ENCODE results near the gene NHLRC3.
"Not testable (repeated sequence)": the region's sequence is repeated elsewhere in the genome, so short reads cannot be mapped to it uniquely, and the experiment has no call there.

Gene NHLRC3

DNA sequence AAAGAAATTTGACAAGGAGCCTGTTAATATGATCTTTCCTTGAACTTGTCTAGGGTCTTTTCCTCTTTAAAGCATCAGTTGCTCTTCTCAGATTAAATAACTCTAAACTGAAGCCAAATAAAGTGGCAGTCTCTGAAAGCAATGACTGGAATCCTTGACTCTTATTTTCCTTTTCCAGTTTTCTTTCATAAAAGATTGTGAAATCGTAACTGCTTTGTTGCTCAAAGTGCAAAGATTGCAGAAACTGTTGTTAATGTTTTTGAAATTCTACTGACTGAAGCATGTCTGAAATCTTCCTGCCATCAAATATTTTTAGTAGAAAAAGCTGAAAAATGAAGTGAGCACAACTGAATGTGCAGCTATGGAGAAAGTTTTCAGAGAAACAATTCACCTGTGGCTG lies 1.9 kb downstream of the NHLRC3 start:
- no peak for DNase-seq

DNA sequence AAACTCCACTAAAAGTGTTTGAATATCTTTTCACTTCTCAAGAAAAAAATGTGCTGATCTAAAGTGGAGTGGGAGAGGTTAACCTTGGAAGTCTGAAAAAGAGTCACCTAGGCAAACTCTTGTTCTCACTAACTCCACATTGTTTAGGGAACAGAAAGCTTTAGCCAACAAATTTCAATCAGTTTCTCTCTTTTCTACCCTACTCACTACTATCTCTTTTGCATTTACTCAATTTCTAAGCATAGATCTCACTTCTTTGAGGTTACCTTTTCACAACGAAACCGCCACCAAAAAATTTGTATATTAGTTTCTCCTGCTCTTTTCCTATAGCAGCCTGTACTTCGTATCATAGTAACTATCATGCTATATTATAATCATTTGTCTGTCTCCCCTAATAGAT lies 6.3 kb downstream of the NHLRC3 start:
- no peak for DNase-seq

DNA sequence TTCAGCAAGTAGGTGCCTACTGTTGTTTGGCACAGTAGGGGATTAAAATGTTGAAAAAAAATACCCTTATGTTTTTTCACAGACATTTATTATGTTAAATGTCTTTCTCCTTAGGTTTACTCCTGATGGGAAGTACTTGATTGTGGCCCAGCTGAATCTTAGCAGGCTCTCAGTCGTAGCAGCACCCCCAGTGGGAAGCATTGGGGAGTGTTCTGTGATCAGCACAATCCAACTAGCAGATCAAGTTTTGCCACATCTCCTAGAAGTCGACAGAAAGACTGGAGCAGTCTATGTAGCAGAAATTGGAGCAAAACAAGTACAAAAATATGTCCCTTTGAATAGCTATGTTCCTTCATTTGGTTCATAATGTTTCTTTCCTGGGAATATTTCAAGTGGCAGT lies 9.3 kb downstream of the NHLRC3 start:
- DNase-seq: peak in 4 of 56 donors; percentile 3 to 10 (median 3)

DNA sequence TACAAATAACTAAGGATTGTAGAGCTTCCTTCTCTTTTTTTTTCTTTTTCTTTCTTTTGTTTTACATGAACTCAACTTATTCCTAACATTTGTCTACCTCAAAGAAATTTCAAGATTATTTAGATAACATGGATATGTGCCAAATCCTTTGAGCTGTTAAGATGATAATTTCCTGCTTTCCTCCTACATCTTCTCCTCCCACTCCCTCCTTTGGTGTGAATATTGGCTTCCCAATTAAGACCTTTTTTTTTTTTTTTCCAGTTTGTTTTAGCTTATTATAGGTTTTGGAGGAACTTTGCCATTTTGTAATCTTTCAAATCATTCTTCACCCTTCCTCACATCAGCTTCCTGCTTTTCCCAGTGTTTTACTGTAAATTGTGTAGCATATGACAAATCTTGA lies 10.6 kb downstream of the NHLRC3 start:
- DNase-seq: no peak

DNA sequence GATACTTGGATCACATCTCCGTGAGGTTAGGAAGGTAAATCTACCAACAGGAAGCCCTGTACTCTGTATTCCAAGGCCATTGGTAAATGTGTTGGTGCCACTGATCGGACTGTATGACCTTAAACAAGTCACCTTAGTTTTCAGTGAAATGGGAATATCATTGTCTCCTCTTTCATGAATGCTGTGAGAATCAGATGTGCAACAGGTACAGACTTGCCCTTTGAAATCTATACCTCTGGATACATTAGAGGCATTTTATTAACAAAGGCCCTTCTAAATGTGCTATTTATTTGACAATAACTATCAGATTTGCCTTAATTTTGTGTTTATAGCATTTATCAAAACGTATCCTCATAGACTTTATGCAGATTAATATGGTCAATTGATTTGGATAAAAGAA lies 11.0 kb downstream of the NHLRC3 start:
- DNase-seq: no peak

DNA sequence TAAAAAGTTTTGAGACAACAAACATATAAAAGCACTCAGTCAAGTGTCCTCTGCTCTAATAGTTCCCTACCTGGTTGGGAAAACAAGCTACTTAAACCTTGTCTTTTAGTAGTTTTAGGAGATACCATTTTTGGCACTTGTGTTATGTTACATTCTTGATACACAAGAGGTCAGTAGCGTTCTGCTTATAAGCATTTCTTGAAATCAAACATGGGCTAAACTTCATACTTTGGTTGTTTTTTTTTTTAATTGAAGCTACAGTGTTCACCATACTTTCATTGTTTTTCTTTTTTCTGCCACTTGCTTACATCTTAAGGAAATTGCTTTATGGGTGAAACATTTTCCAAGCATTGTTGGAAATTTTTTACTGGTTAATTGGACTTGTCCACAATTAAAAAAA lies 12.9 kb downstream of the NHLRC3 start:
- DNase-seq: no peak

- peak in 8 of 56 donors; percentile 5 to 39 (median 20) for DNase-seq
These were observed 14.7 kb downstream of the NHLRC3 start for GRCh38 chr13:39052944-39053343.

DNA sequence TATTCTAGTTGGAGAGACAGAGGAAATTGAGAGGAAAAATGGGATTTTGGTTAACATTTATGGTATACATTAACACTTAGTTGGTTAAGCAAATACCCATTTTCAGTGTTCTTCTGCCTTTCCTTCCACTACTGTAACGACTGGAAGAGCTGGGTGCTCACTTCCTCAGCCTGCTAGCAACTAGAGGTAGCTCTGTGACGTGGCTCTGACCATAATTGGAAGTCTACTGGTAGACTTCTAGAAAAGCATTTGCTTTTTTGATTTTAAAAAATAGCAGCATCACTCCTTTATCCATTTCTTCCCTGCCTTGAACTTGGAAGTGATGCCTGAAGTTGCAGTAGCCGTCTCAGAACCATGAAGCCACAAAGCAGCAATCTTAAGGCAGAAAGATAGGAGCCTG lies 15.9 kb downstream of the NHLRC3 start:
- peak in 1 of 56 donors; percentile 12 for DNase-seq

- DNase-seq: no peak
These were observed 17.8 kb downstream of the NHLRC3 start for GRCh38 chr13:39056018-39056417.

DNA sequence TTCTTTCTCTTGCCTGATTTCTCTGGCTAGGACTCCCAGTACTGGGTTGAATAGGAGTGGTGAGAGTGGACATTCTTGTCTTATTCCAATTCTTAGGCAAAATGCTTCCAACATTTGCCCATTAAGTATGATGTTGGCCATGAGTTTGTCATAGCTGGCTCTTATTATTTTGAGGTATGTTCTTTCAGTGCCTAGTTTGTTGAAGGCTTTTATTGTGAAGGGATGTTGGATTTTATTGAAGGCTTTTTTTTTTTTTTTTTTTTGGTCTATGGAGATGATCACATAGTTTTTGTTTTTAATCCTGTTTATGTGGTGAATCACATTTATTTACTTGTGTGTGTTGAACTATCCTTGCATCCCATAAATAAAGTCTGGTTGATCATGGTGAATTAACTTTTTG lies 19.8 kb downstream of the NHLRC3 start:
- no peak for DNase-seq

DNA sequence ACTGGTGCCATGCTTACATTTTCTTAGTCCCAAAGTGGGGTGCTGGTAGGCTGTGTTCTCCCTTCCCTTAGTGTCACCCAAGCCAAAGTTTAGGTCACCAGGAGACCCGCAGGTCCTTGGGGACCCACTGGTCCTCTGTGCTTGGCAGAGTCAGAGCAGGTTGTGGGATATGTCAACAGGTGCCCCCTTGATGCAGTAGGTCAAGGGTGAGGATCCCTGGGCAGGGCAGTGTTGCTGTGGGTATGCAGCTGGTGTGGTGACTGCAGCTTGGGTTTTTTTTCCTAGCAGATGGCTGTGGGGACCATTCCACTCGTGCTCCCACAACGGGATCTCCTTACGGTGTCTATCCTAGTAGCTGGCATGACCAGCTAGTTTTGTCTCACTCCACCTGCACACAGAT lies 23.7 kb downstream of the NHLRC3 start:
- DNase-seq: no peak

GRCh38 chr13:39072842-39073241 lies 34.6 kb downstream of the NHLRC3 start:
- DNase-seq: no peak

GRCh38 chr13:39073983-39074382 lies 35.7 kb downstream of the NHLRC3 start:
- no peak for DNase-seq

DNA sequence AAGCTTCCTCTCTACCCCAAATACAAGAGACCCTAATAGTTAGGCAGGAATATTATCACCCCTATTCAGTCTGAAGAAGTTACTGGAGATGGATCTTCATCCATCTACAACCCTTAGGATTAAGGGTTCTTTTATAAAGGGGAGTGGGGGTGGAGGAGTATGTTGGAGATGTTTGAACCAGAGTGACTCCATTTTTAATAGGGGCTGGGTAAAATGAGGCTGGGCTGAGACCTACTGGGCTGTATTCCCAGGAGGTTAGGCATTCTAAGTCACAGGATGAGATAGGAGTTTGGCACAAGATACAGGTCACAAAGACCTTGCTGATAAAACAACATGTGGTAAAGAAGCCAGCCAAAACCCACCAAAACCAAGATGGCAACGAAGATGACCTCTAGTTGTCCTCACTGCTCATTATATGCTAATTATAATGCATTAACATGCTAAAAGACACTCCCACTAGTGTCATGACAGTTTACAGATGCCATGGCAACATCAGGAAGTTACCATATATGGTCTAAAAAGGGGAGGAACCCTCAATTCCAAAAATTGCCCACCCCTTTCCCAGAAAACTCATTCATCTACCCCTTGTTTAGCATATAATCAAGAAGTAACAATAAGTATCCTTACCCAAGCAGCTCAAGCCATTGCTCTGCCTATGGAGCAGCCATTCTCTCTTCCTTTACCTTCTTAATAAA lies 48.1 kb downstream of the NHLRC3 start:
- not testable (repeated sequence) for DNase-seq

GRCh38 chr13:39091586-39091985 lies 53.3 kb downstream of the NHLRC3 start:
- peak in 1 of 56 donors; percentile 56 for DNase-seq

DNA sequence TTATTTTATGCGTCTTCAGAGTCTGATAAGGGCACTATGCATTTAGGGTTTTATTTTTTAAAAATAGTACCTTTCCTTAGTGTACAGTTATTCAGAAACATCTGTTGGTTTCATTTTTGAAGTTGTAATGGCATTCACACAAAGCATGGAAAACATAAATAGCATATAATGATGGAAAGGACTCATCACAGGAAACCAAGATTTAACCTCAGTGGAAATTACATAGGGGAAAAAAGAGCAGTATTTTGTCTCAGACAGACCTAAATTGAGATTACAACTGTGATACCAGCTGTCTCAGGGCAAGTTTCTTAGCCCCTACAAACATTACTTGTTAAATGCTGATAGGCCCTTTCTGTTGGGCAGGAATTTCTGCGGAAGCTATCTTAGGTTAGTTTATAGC lies 57.2 kb downstream of the NHLRC3 start:
- no peak for DNase-seq

GRCh38 chr13:39099231-39099630 lies 61.0 kb downstream of the NHLRC3 start:
- peak in 2 of 56 donors; percentile 5 to 31 for DNase-seq
